NB4 (cell line): Measurements from ENCODE around the gene EDARADD.

Experiments
- CTCF ChIP-seq: IDR thresholded peaks from one replicate; pipeline ENCODE4 v1.5.1; 2012; ENCODE audit warnings: low read depth, low read length
- POLR2A ChIP-seq: IDR thresholded peaks from 2 replicates; pipeline ENCODE4 v1.6.1; 2011; ENCODE audit warnings: mild to moderate bottlenecking; ENCODE audit not compliant: insufficient read length; ENCODE audit errors: extremely low read depth

DNA sequence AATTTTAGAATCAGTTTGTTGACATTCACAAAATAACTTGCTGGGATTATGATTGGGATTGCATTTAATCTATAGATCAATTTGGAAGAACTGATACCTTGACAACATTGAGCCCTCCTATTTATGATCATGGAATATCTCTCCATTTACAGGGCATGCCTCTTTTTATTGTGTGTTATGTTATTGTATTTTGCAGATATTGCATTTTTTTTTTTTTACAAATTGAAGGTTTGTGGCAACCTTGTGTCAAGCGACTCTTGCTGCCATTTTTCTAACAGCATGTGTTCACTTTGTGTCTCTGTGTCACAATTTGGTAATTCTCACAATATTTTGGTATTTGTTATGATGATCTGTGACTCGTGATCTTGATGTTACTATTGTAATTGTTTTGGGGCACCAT, 46.3 kb downstream of the EDARADD start:
- TF ChIP-seq CTCF (no peak), POLR2A (no peak)
